ENCODE measurements around the gene OS9.
"Not testable (repeated sequence)": the region's sequence is repeated elsewhere in the genome, so short reads cannot be mapped to it uniquely, and the experiment has no call there.

OS9 gene

DNA sequence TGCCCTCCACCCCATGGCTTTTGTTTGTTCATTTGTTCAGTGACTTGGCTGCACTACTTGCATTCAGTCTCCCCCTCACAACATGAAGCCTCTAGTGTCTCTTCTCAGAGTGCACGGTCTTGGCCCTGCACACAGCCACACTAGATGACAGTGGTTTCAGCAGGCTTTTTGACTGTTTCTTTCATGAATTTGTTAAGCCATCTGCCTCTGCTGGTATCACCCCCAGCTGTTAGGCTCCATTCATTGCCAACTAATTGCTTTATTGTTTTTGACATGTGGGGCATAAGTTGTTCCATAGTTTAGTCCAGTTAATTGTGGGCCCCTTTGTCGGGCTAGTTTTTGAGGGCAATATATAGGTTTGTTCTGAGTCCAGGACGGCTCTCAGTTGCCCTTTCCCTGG is 18.8 kb downstream of the OS9 start:
- TF ChIP-seq, protein P1, sequence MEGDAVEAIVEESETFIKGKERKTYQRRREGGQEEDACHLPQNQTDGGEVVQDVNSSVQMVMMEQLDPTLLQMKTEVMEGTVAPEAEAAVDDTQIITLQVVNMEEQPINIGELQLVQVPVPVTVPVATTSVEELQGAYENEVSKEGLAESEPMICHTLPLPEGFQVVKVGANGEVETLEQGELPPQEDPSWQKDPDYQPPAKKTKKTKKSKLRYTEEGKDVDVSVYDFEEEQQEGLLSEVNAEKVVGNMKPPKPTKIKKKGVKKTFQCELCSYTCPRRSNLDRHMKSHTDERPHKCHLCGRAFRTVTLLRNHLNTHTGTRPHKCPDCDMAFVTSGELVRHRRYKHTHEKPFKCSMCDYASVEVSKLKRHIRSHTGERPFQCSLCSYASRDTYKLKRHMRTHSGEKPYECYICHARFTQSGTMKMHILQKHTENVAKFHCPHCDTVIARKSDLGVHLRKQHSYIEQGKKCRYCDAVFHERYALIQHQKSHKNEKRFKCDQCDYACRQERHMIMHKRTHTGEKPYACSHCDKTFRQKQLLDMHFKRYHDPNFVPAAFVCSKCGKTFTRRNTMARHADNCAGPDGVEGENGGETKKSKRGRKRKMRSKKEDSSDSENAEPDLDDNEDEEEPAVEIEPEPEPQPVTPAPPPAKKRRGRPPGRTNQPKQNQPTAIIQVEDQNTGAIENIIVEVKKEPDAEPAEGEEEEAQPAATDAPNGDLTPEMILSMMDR (IDR thresholded peaks at IDR 0.05; ENCODE audit: control extremely low read depth, extremely low read depth, low read depth, missing control alignments) = no peak
- DNase-seq (ENCODE audit: extremely low spot score) = no peak
- POLR2A ChIA-PET = no interaction called here
- CTCF ChIA-PET = interaction anchor here (1.0 kb wide), 2 partner anchors 18 to 19 kb away, joined by 3 read pairs; partner anchors contain the start of gene OS9

GRCh38 chr12:57713209-57713608 is 19.3 kb downstream of the OS9 start:
- ChIA-PET CTCF (interaction anchor here (1.0 kb wide), 2 partner anchors 19 to 21 kb away, joined by 3 read pairs; partner anchors contain the start of gene OS9), POLR2A (no interaction called here)
- TF ChIP-seq, protein P1 (IDR thresholded peaks at IDR 0.05; ENCODE audit: control extremely low read depth, extremely low read depth, low read depth, missing control alignments) = no peak
- no peak for DNase-seq (ENCODE audit: extremely low spot score)

- POLR2A ChIA-PET = not testable (repeated sequence)
- CTCF ChIA-PET = interaction anchor here (1.3 to 1.5 kb wide), 3 partner anchors 11 to 22 kb away, joined by 4 read pairs; partner anchors contain the start of gene OS9
- DNase-seq (ENCODE audit: extremely low spot score) = peak; percentile 16
These were observed 21.3 kb downstream of the OS9 start for GRCh38 chr12:57715036-57715748.

DNA sequence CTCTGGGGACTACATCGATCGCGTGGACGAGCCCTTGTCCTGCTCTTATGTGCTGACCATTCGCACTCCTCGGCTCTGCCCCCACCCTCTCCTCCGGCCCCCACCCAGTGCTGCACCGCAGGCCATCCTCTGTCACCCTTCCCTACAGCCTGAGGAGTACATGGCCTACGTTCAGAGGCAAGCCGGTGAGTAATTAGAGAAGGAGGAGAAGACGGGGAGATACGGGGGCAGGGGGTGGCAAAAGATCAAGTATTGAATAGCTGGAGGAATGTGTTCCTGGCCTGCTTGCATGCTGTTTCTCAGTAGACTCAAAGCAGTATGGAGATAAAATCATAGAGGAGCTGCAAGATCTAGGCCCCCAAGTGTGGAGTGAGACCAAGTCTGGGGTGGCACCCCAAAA is 21.9 kb downstream of the OS9 start:
- TF ChIP-seq, protein P1 (IDR thresholded peaks at IDR 0.05; ENCODE audit: control extremely low read depth, extremely low read depth, low read depth, missing control alignments) = no peak
- ChIA-PET POLR2A (no interaction called here), CTCF (interaction anchor here (1.3 kb wide), 1 partner anchor 12 kb away, joined by 4 read pairs; no protein-coding TSS in a partner anchor)
- DNase-seq (ENCODE audit: extremely low spot score) = peak; percentile 11

- ChIA-PET CTCF (no interaction called here), POLR2A (no interaction called here)
- TF ChIP-seq, protein P1 (IDR thresholded peaks at IDR 0.05; ENCODE audit: control extremely low read depth, extremely low read depth, low read depth, missing control alignments) = no peak
- no peak for DNase-seq (ENCODE audit: extremely low spot score)
These were observed 22.4 kb downstream of the OS9 start for GRCh38 chr12:57716305-57716704.

DNA sequence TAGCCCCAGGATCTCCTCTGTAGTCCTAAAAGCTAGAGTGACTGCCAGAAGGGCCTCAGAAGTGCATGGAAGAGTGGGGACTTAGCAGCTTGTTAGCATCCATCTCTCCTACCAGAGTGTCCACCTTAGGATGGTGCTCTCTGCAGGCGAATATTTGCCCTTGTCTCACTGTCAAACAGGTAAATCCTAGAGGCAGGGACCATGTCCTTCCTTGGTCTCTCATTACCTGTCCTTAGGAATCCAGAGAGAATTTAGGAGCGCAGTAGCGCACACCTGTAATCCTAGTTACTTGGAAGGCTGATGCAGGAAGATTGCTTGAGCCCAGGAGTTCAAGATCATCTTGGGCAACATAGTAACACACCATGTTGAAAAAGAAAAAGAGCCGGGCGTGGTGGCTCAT is 23.2 kb downstream of the OS9 start:
- CTCF ChIA-PET = no interaction called here
- POLR2A ChIA-PET = no interaction called here
- TF ChIP-seq, protein P1 (IDR thresholded peaks at IDR 0.05; ENCODE audit: control extremely low read depth, extremely low read depth, low read depth, missing control alignments) = no peak
- no peak for DNase-seq (ENCODE audit: extremely low spot score)

- TF ChIP-seq, protein P1 (IDR thresholded peaks at IDR 0.05; ENCODE audit: control extremely low read depth, extremely low read depth, low read depth, missing control alignments) = no peak
- CTCF ChIA-PET = interaction anchor here (1.0 to 1.9 kb wide), 4 partner anchors 14 to 85 kb away, joined by 3 to 5 read pairs (median 4); partner anchors contain the start of gene B4GALNT1
- peak; percentile 6 for DNase-seq (ENCODE audit: extremely low spot score)
- POLR2A ChIA-PET = no interaction called here
These were observed 24.1 kb downstream of the OS9 start for GRCh38 chr12:57717846-57718640.

Measured in GM10248 (cell line).